Endothelial cell of umbilical vein (primary cell): ENCODE measurements around the gene FOXP1. TPM values are rescaled to one million over a fixed set of nuclear protein-coding genes. Genes with fewer than 3 reads are reported as not detected.

ENCODE experiments used
- BruUV-seq: library from RNA; stranded (reverse); fragments of 400-500 nt; replicated peaks from 2 replicates; lab custom pipeline; 2021; lab: Mats Ljungman, UMichigan
- CTCF ChIA-PET: fragments of 300-600, 350-600 bp; sonication (Branson Sonifier 250); formaldehyde crosslinking; loops from one replicate; lab custom pipeline; 2021; ENCODE audit warnings: antibody characterized with exemption, inconsistent platforms; lab: Charles Lee
- POLR2A ChIA-PET: fragments of 300-600, 350-600 bp; sonication (Branson Sonifier 250); formaldehyde crosslinking; loops from one replicate; lab custom pipeline; 2021; ENCODE audit warnings: antibody characterized with exemption, inconsistent platforms; lab: Charles Lee
- DNase-seq: peaks from one replicate; pipeline ENCODE4 v3.0.0-alpha.2; 2011; ENCODE audit warnings: low read depth, low spot score
- FAIRE-seq: peaks from 2 replicates; lab custom pipeline; 2011; peaks lifted over from hg19 to GRCh38; lab: Jason Lieb, UNC
- H2AFZ ChIP-seq: 2 replicates; pipeline ENCODE4 v1.6.0; 2012; ENCODE audit warnings: low read depth, low read length, control low read depth, inconsistent platforms
- H3K27ac ChIP-seq: 2 replicates; pipeline ENCODE4 v1.5.1; 2011; ENCODE audit warnings: low read depth, mild to moderate bottlenecking, control low read depth, low read length, moderate library complexity; ENCODE audit not compliant: insufficient read depth
- H3K27me3 ChIP-seq, 2 experiments: 2 replicates each; pipeline versions ENCODE4 v1.6.0 to v1.6.1; 2011; ENCODE audit warnings: low read length in 2 of 2, mixed read lengths in 1 of 2; ENCODE audit not compliant: control insufficient read depth in 2 of 2, insufficient read depth in 2 of 2
- H3K36me3 ChIP-seq, 2 experiments: 2 replicates in 1 of 2; 3 replicates in 1 of 2; pipeline ENCODE4 v1.5.1; 2011; ENCODE audit warnings: low read length in 2 of 2, mild to moderate bottlenecking in 1 of 2, moderate library complexity in 1 of 2; ENCODE audit not compliant: control insufficient read depth in 2 of 2, insufficient read depth in 2 of 2; ENCODE audit errors: extremely low read depth in 1 of 2
- H3K4me1 ChIP-seq: 3 replicates; pipeline ENCODE4 v1.5.1; 2011; ENCODE audit warnings: mild to moderate bottlenecking, low read length; ENCODE audit not compliant: control insufficient read depth, insufficient read depth; ENCODE audit errors: extremely low read depth
- H3K4me2 ChIP-seq: 2 replicates; pipeline ENCODE4 v1.6.1; 2011; ENCODE audit warnings: low read length, control low read depth, mixed read lengths; ENCODE audit not compliant: insufficient read depth
- H3K4me3 ChIP-seq, 3 experiments: fragments of 200-600 bp in 1 of 3; sonication (generic), shearing (Covaris generic) in 1 of 3; replicated peaks in 1 of 3; 2 replicates each; pipeline ENCODE4 v1.5.1; 2011 to 2016; ENCODE audit warnings: control low read depth in 3 of 3, low read length in 3 of 3, mild to moderate bottlenecking in 2 of 3, inconsistent platforms in 1 of 3, low read depth in 1 of 3, moderate library complexity in 1 of 3; ENCODE audit not compliant: insufficient read depth in 1 of 3
- H3K79me2 ChIP-seq: 2 replicates; pipeline ENCODE4 v1.6.0; 2012; ENCODE audit warnings: low read length, inconsistent platforms; ENCODE audit not compliant: control insufficient read depth, insufficient read depth
- H3K9ac ChIP-seq: replicated peaks from 2 replicates; pipeline ENCODE3; 2011; ENCODE audit warnings: low read length, control low read depth; ENCODE audit not compliant: insufficient read depth; ENCODE audit errors: extremely low read depth
- H3K9me1 ChIP-seq: replicated peaks from 3 replicates; pipeline ENCODE4 v1.6.0; 2011; ENCODE audit warnings: mild to moderate bottlenecking, low read length; ENCODE audit not compliant: control insufficient read depth, insufficient read depth; ENCODE audit errors: extremely low read depth
- H3K9me3 ChIP-seq: replicated peaks from 2 replicates; pipeline ENCODE4 v1.5.1; 2012; ENCODE audit warnings: low read length, inconsistent platforms; ENCODE audit not compliant: control insufficient read depth, insufficient read depth
- H4K20me1 ChIP-seq: replicated peaks from 2 replicates; pipeline ENCODE3; 2011; ENCODE audit warnings: mild to moderate bottlenecking, low read length; ENCODE audit not compliant: control insufficient read depth, insufficient read depth; ENCODE audit errors: extremely low read depth
- CTCF ChIP-seq, 2 donors: IDR thresholded peaks; 1 replicate in 1 of 2; 2 replicates in 1 of 2; pipeline ENCODE4 v1.5.1; 2011; ENCODE audit warnings: low read length in 2 of 2, mild to moderate bottlenecking in 2 of 2, moderate library complexity in 2 of 2, control low read depth in 1 of 2, inconsistent platforms in 1 of 2, low read depth in 1 of 2; ENCODE audit not compliant: insufficient read depth in 1 of 2; ENCODE audit errors: extremely low read depth in 1 of 2
- EZH2 ChIP-seq: IDR thresholded peaks from 2 replicates; pipeline ENCODE4 v1.6.1; 2012; ENCODE audit warnings: borderline replicate concordance, low read depth, mild to moderate bottlenecking, moderate library complexity, low read length, inconsistent platforms; ENCODE audit not compliant: severe bottlenecking
- FOS ChIP-seq: IDR thresholded peaks from 2 replicates; pipeline ENCODE4 v1.6.1; 2011; ENCODE audit warnings: mild to moderate bottlenecking, low read length, moderate library complexity, borderline replicate concordance; ENCODE audit not compliant: insufficient read depth
- GATA2 ChIP-seq: IDR thresholded peaks from 2 replicates; pipeline ENCODE4 v1.7.0; 2011; ENCODE audit warnings: low read depth, mild to moderate bottlenecking, moderate library complexity, mixed read lengths, low read length; ENCODE audit not compliant: insufficient read length, insufficient read depth
- JUN ChIP-seq: IDR thresholded peaks from 2 replicates; pipeline ENCODE4 v1.6.1; 2011; ENCODE audit warnings: borderline replicate concordance, low read depth; ENCODE audit not compliant: insufficient read length, insufficient read depth
- MAX ChIP-seq: IDR thresholded peaks from 2 replicates; pipeline ENCODE4 v1.6.1; 2011; ENCODE audit not compliant: insufficient read depth, insufficient read length
- MYC ChIP-seq: IDR thresholded peaks from one replicate; pipeline ENCODE4 v1.6.1; 2011; ENCODE audit warnings: mild to moderate bottlenecking, low read depth, low read length
- POLR2A ChIP-seq: IDR thresholded peaks from 2 replicates; pipeline ENCODE4 v1.6.1; 2012; ENCODE audit warnings: low read depth, mild to moderate bottlenecking, control low read depth, low read length
- POLR2AphosphoS5 ChIP-seq: IDR thresholded peaks from 2 replicates; pipeline ENCODE4 v1.6.1; 2012; ENCODE audit warnings: low read depth, mild to moderate bottlenecking, control low read depth, low read length, moderate library complexity; ENCODE audit not compliant: insufficient read depth
- dilution Hi-C: fragments of 300-500 bp; cut with MboI; formaldehyde crosslinking; loops from one replicate; pipeline ENCODE4 v1.15.0; 2019; ENCODE audit warnings: low sequenced_read_pairs; ENCODE audit not compliant: extremely low pct_ligation_motif_present
- intact Hi-C: fragments of 100-400 bp; cut with micrococcal nuclease; formaldehyde crosslinking; loops from one replicate; pipeline ENCODE4 v1.10.0; 2022
- polyA plus RNA-seq, 4 experiments: library from polyadenylated mRNA; depleted of rRNA in 3 of 4; stranded (reverse) in 3 of 4; unstranded in 1 of 4; fragments of >200 nt; gene quantifications; 2 replicates each; pipeline versions ENCODE4 v1.2.1 to v1.2.3, GENCODE V29; 2011 to 2012; ENCODE audit warnings: missing spikeins in 1 of 4
- total RNA-seq: library from RNA; stranded (reverse); gene quantifications from 2 replicates; pipeline ENCODE4 v1.2.3, GENCODE V29; 2021

The FOXP1 gene
- total and polyA plus RNA-seq, 2 donors (not counting 3 experiments of a cell fraction or from before 2014, with no cell fraction given): 41.0 to 107 TPM

- no TSS peak for BruUV-seq
- Histone ChIP-seq H3K4me3 (no peak overlapping the region), H3K4me2 (no peak overlapping the region), H3K4me1 (no peaks in the 10 kb centered on the region), H3K9ac (no peak overlapping the region), H2AFZ (no peak overlapping the region), H4K20me1 (no peaks in the 10 kb centered on the region), H3K79me2 (no peaks in the 10 kb centered on the region), H3K36me3 (no peaks in the 10 kb centered on the region), H3K9me1 (no peaks in the 10 kb centered on the region), H3K27ac (no peak overlapping the region), H3K9me3 (no peaks in the 10 kb centered on the region), H3K27me3 (no peaks in the 10 kb centered on the region)
- CTCF ChIA-PET: interaction anchor here (0.6 kb wide), 1 partner anchor 542 kb away, joined by 3 read pairs; no protein-coding TSS in a partner anchor
- no peak for FAIRE-seq
- DNase-seq: no peak
- dilution Hi-C loops: no loop called here
- POLR2A ChIA-PET: no interaction called here
- intact Hi-C loops: no loop called here
- TF ChIP-seq JUN (no peak), EZH2 (no peak), MAX (no peak), POLR2AphosphoS5 (no peak), POLR2A (no peak), MYC (no peak), FOS (no peak), GATA2 (no peak), CTCF (IDR thresholded peaks at IDR 0.05; ENCODE audit: extremely low read depth in 1 of 2, insufficient read depth in 1 of 2, low read depth in 1 of 2, low read length in 2 of 2) (no peak)
Measured at GRCh38 chr3:71153713-71154112, 429.8 kb downstream of the FOXP1 start.
